Measurements from ENCODE around the gene ZNF19. TPM values are rescaled to one million over a fixed set of nuclear protein-coding genes. Genes with fewer than 3 reads are reported as not detected.

ZNF19 gene
- total and polyA plus RNA-seq, 2 of the 8 experiments (the other 6 are each of a cell fraction or from before 2014, with no cell fraction given): 1.5 to 3.5 TPM

DNA sequence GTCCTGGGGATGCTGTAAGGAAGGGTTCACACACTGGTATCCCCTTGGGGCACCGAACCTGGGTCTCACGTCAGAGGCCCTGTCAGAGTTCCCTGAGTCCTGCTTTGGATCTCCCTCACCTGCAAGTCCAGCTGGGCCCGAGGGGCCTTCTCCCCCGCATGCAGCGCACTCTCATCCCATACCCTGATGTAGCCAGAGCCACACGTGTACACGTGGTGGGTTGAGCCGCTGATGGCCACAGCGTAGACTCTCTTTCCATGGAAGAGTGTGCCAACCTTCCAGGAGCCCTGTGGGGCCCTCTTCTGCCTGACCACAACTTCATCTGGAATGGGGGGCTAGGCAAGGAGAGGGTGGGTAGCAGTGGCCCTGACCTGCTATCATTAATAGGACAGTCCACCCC lies 57.1 kb downstream of the ZNF19 start:
- Histone ChIP-seq H2BK20ac (ENCODE audit: low read length) (no peak overlapping the region), H3K18ac (ENCODE audit: extremely low read depth, low read length) (no peak overlapping the region), H2BK15ac (ENCODE audit: low read length) (no peak overlapping the region), H2AK5ac (ENCODE audit: low read depth, low read length) (no peak overlapping the region), H3K79me2 (ENCODE audit: control insufficient read depth in 1 of 2, insufficient read depth in 2 of 2, low read length in 2 of 2) (no peaks in the 10 kb centered on the region), H2BK5ac (ENCODE audit: low read depth, low read length) (no peak overlapping the region), H2BK120ac (replicated peaks; ENCODE audit: low read depth, low read length) (no peak overlapping the region), H3K9ac (replicated peaks in 1 of 4; ENCODE audit: extremely low read depth in 1 of 4, low read depth in 3 of 4, low read length in 3 of 4) (no peak overlapping the region), H3K27ac (ENCODE audit: low read depth, low read length) (no peak overlapping the region), H3K27me3 (replicated peaks in 1 of 4; ENCODE audit: control insufficient read depth in 3 of 4, extremely low read depth in 1 of 4, insufficient read depth in 3 of 4, low read length in 3 of 4) (0 out of 7 replicates have a peak, but pooled peaks cover 0 to 3% (median 0%) of the 10 kb centered on the region in 4 experiments), H2AFZ (ENCODE audit: low read length) (no peak overlapping the region), H3K4me2 (ENCODE audit: insufficient read depth in 1 of 2, low read depth in 2 of 2, low read length in 2 of 2) (no peak overlapping the region), H3K9me3 (ENCODE audit: insufficient read depth in 2 of 2, low read depth in 1 of 2, low read length in 1 of 2) (no peaks in the 10 kb centered on the region), H3K56ac (replicated peaks; ENCODE audit: insufficient read length, low read depth, low read length) (no peak overlapping the region), H3K14ac (ENCODE audit: insufficient read length) (no peak overlapping the region), H3K36me3 (ENCODE audit: control insufficient read depth in 2 of 4, insufficient read depth in 4 of 4, low read length in 3 of 4) (no peaks in the 10 kb centered on the region; a peak in 2 of 8 replicates), H3K23ac (ENCODE audit: insufficient read length) (no peak overlapping the region), H4K20me1 (replicated peaks in 1 of 2; ENCODE audit: control insufficient read depth in 1 of 2, insufficient read depth in 2 of 2, low read length in 2 of 2) (no peaks in the 10 kb centered on the region), H3K23me2 (ENCODE audit: low read depth, low read length) (no peaks in the 10 kb centered on the region), H3K4ac (replicated peaks; ENCODE audit: insufficient read length, low read depth, low read length) (no peak overlapping the region), H3K4me3 (ENCODE audit: extremely low read depth in 1 of 4, insufficient read depth in 2 of 4, low read depth in 3 of 4, low read length in 4 of 4) (no peak overlapping the region), H3K4me1 (replicated peaks in 1 of 4; ENCODE audit: control insufficient read depth in 3 of 4, insufficient read depth in 4 of 4, low read length in 3 of 4) (peaks cover 0 to 3% (median 0%) of the 10 kb centered on the region in 4 experiments; a peak in 1 of 7 replicates), H4K8ac (ENCODE audit: extremely low read depth, insufficient read depth, low read length) (no peak overlapping the region; the same call in 1 of the 2 replicates), H3K79me1 (ENCODE audit: low read depth, low read length) (no peaks in the 10 kb centered on the region), H4K5ac (ENCODE audit: insufficient read length, low read depth, low read length) (no peak overlapping the region), H4K91ac (replicated peaks; ENCODE audit: insufficient read length, low read length) (no peak overlapping the region), H2BK12ac (ENCODE audit: low read depth, low read length) (no peak overlapping the region)
- no peak for DNase-seq (ENCODE audit: low read depth in 1 of 2, low spot score in 2 of 2)
- 94% methylated on average over 9 of the region's 9 CpGs; no CpG with 5 or more reads in 1 of the 2 experiments for whole genome bisulfite sequencing, 2 experiments (ENCODE audit: extremely low coverage in 1 of 2, insufficient coverage in 1 of 2, insufficient read length in 1 of 2, insufficient replicate concordance in 2 of 2, low coverage in 1 of 2, low lambda C conversion rate in 2 of 2, missing lambda C conversion rate in 1 of 2)
- ChIA-PET POLR2A (ENCODE audit: partially characterized antibody) (interaction anchor here (0.6 kb wide), 1 partner anchor 99 kb away, joined by 3 read pairs; no protein-coding TSS in a partner anchor), CTCF (ENCODE audit: partially characterized antibody) (interaction anchor here (1.8 to 5.9 kb wide), 4 partner anchors 9 to 179 kb away, joined by 8 to 32 read pairs (median 14); no protein-coding TSS in a partner anchor)
- no peak for FAIRE-seq
- TF ChIP-seq SUZ12 (IDR thresholded peaks at IDR 0.05; ENCODE audit: low read length): no peak
- no peak for TF ChIP-seq RAD21 (IDR thresholded peaks at IDR 0.05 in 1 of 2, conservative IDR thresholded peaks at IDR 0.05 in 1 of 2; ENCODE audit: low read depth in 2 of 2, low read length in 2 of 2)
- TF ChIP-seq NRF1 (IDR thresholded peaks at IDR 0.05; ENCODE audit: low read depth, low read length): no peak
- TF ChIP-seq PHF8 (conservative IDR thresholded peaks at IDR 0.05; ENCODE audit: low read depth, low read length): no peak
- no peak for TF ChIP-seq KDM5A (IDR thresholded peaks at IDR 0.05; ENCODE audit: low read length)
- TF ChIP-seq JUN (IDR thresholded peaks at IDR 0.05; ENCODE audit: low read depth, low read length): no peak
- no peak for TF ChIP-seq POLR2A (IDR thresholded peaks at IDR 0.05; ENCODE audit: control extremely low read depth in 1 of 2, low read depth in 2 of 2, low read length in 2 of 2)

Measured in H1 (cell line).